OCI-LY3 (cell line): Measurements from ENCODE around the gene ANO6.

Source experiments
- H2AFZ ChIP-seq: fragments of 200-600, 300-600 bp; shearing (Covaris generic); 2 replicates; pipeline ENCODE4 v1.6.0; 2014; ENCODE audit warnings: antibody characterized with exemption, low read depth, low read length
- H3K27ac ChIP-seq: fragments of 200-600, 300-600 bp; sonication (generic); 2 replicates; pipeline ENCODE4 v1.5.1; 2014; ENCODE audit warnings: mild to moderate bottlenecking, low read length, moderate library complexity, mixed read lengths
- H3K27me3 ChIP-seq: fragments of 200-600, 300-600 bp; sonication (generic); 2 replicates; pipeline ENCODE4 v1.6.1; 2014; ENCODE audit warnings: low read depth, low read length, mixed read lengths
- H3K36me3 ChIP-seq: fragments of 200-600, 300-600 bp; sonication (generic); replicated peaks from 2 replicates; pipeline ENCODE3; 2014; ENCODE audit warnings: low read depth, low read length, mixed read lengths
- H3K4me1 ChIP-seq: fragments of 300-600, 200-600 bp; sonication (generic); 2 replicates; pipeline ENCODE4 v1.6.1; 2014; ENCODE audit warnings: low read length, mixed read lengths
- H3K4me2 ChIP-seq: fragments of 200-600, 300-600 bp; sonication (generic); 2 replicates; pipeline ENCODE4 v1.6.1; 2014; ENCODE audit warnings: low read length, mixed read lengths
- H3K4me3 ChIP-seq: fragments of 300-600, 200-600 bp; sonication (generic); 2 replicates; pipeline ENCODE4 v1.5.1; 2014; ENCODE audit warnings: antibody characterized with exemption, mild to moderate bottlenecking, low read length, moderate library complexity
- H3K79me2 ChIP-seq: fragments of 300-600, 200-600 bp; shearing (Covaris generic); 2 replicates; pipeline ENCODE4 v1.6.1; 2014; ENCODE audit warnings: mild to moderate bottlenecking, low read length, mixed read lengths
- H3K9ac ChIP-seq: fragments of 300-600, 200-600 bp; shearing (Covaris generic); 2 replicates; pipeline ENCODE4 v1.6.0; 2014; ENCODE audit warnings: mild to moderate bottlenecking, low read length, moderate library complexity
- H3K9me3 ChIP-seq: fragments of 200-600, 300-600 bp; shearing (Covaris generic); 2 replicates; pipeline ENCODE4 v1.6.1; 2014; ENCODE audit warnings: low read length, mixed read lengths; ENCODE audit not compliant: insufficient read depth
- H4K20me1 ChIP-seq: fragments of 200-600, 300-600 bp; sonication (generic); 2 replicates; pipeline ENCODE4 v1.6.1; 2016; ENCODE audit warnings: low read length, mixed read lengths; ENCODE audit not compliant: insufficient read depth
- CTCF ChIP-seq: fragments of 200-600, 300-600 bp; sonication (generic); IDR thresholded peaks from 2 replicates; pipeline ENCODE4 v1.5.1; 2014; ENCODE audit warnings: antibody characterized with exemption, low read length, low read depth
- EZH2phosphoT487 ChIP-seq: fragments of 200-600 bp; shearing (Covaris generic); IDR thresholded peaks from 2 replicates; pipeline ENCODE4 v1.6.1; 2018; ENCODE audit warnings: antibody characterized with exemption, mixed run types, low read depth

The ANO6 gene

GRCh38 chr12:45205165-45205825 lies 10.6 kb upstream of the ANO6 start:
- Histone ChIP-seq H3K36me3 (no peaks in the 10 kb centered on the region), H3K9me3 (no peaks in the 10 kb centered on the region), H2AFZ (no peak overlapping the region), H3K79me2 (no peaks in the 10 kb centered on the region), H3K4me3 (no peak overlapping the region), H3K27me3 (peaks cover 11% of the 10 kb centered on the region), H4K20me1 (no peaks in the 10 kb centered on the region), H3K4me2 (peak overlapping the region; percentile 20; the same call in 1 of the 2 replicates), H3K9ac (no peak overlapping the region), H3K4me1 (peaks cover 19% of the 10 kb centered on the region), H3K27ac (no peak overlapping the region)
- TF ChIP-seq EZH2phosphoT487 (no peak), CTCF (no peak)

- H3K27ac ChIP-seq, result no peak overlapping the region
- no peak for TF ChIP-seq CTCF
- TF ChIP-seq EZH2phosphoT487, result no peak
- no peak overlapping the region for H3K4me2 ChIP-seq
Observed at GRCh38 chr12:45208604-45209487, 7.0 kb upstream of the ANO6 start.

GRCh38 chr12:45209784-45210183 lies 6.1 kb upstream of the ANO6 start:
- Histone ChIP-seq H3K4me2 (no peak overlapping the region), H3K27ac (no peak overlapping the region), H3K36me3 (no peaks in the 10 kb centered on the region), H3K27me3 (0 out of 2 replicates have a peak, but pooled peaks cover 6% of the 10 kb centered on the region), H3K4me3 (no peak overlapping the region), H3K4me1 (peaks cover 20% of the 10 kb centered on the region), H3K79me2 (no peaks in the 10 kb centered on the region), H4K20me1 (no peaks in the 10 kb centered on the region), H3K9me3 (no peaks in the 10 kb centered on the region), H3K9ac (no peak overlapping the region), H2AFZ (no peak overlapping the region)
- TF ChIP-seq CTCF, result no peak
- TF ChIP-seq EZH2phosphoT487, result no peak

More at GRCh38 chr12:45208604-45209487, 7.0 kb upstream of the ANO6 start:
- Histone ChIP-seq H2AFZ (no peak overlapping the region), H3K9ac (no peak overlapping the region), H4K20me1 (no peaks in the 10 kb centered on the region), H3K27me3 (peaks cover under 1% of the 10 kb centered on the region; the same call in 1 of the 2 replicates), H3K4me1 (peaks cover 19% of the 10 kb centered on the region), H3K4me3 (no peak overlapping the region), H3K9me3 (no peaks in the 10 kb centered on the region), H3K36me3 (no peaks in the 10 kb centered on the region), H3K79me2 (no peaks in the 10 kb centered on the region)

- Histone ChIP-seq H3K36me3 (no peaks in the 10 kb centered on the region), H2AFZ (no peak overlapping the region), H3K4me2 (no peak overlapping the region), H3K4me1 (peaks cover 12% of the 10 kb centered on the region; the same call in 1 of the 2 replicates), H3K27me3 (0 out of 2 replicates have a peak, but pooled peaks cover 6% of the 10 kb centered on the region), H3K79me2 (peaks cover 4% of the 10 kb centered on the region), H3K9ac (no peak overlapping the region), H4K20me1 (no peaks in the 10 kb centered on the region), H3K4me3 (no peak overlapping the region), H3K9me3 (no peaks in the 10 kb centered on the region), H3K27ac (no peak overlapping the region)
- no peak for TF ChIP-seq EZH2phosphoT487
- no peak for TF ChIP-seq CTCF
Observed at GRCh38 chr12:45212064-45212463, 3.8 kb upstream of the ANO6 start.
